ENCODE measurements around the gene CACNA2D2. TPM values are rescaled to one million over a fixed set of nuclear protein-coding genes. Genes with fewer than 3 reads are reported as not detected.

Gene CACNA2D2
- total RNA-seq, 1 donor from 2014 or later, result 1.8 TPM

DNA sequence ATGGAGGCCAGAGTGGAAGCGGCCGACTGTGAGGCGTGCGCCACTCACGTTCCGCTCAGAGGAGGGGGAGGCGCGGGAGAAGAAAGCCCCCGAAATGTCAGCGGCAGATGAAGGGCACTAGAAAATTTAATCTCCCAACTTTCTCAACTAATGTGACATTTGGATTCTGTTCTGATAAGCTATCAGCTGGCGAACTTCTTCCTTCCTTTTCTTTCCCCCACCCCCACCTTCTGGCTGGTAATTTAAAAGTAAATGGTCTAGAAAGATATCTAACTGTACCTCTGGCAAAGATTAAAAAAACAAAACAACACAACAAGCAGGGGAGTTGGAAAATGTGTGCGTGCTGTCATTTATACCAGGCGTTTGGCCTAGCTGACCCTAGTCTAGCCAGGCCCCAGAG is 117.7 kb downstream of the CACNA2D2 start:
- DNase-seq (ENCODE audit: low spot score), result no peak
- intact Hi-C loops (cut with DNase I), result no loop called here
- no peak for ATAC-seq

DNA sequence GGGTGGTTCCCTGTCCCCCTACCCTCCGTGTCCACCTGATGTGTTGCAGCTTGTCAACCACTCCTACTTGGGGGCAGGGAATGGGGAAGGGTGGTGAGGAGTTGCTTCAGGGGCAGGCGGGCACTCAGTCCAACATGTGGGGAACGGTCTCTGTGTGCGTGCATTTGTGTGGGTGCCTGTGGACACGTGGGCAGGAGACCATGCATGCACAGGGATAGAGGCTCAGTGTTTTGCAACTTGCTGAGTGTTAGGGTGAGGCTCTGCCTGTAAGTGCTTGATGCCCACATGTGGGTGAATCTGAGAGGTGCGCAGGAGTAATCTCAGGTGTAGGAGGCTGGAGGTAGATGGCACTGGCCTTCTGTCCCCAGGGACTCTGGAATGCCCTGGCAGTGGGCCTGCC is 119.7 kb downstream of the CACNA2D2 start:
- intact Hi-C loops (cut with DNase I), result no loop called here
- DNase-seq (ENCODE audit: low spot score), result no peak

DNA sequence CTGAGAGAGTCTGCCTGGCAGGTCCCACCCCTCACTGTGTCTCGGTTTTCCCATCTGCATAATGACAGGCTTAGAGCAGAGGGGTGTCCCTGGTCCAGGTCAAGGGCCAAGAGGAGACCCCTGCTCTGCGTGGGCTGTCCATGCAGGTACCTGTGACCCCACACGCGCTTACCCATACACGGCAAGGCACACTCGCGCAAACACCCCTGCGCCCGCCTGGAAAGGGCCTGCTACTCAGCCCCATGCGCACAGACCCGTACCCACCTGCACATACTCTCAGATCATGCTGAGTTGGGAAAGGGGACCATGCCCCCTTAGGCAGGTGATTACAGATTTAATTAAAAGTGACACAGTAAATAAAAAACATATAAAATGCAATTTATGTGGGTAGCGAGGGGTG is 120.7 kb downstream of the CACNA2D2 start:
- intact Hi-C loops (cut with DNase I), result no loop called here

More for the DNA sequence above, 119.7 kb downstream of the CACNA2D2 start:
- ATAC-seq, result no peak

DNA sequence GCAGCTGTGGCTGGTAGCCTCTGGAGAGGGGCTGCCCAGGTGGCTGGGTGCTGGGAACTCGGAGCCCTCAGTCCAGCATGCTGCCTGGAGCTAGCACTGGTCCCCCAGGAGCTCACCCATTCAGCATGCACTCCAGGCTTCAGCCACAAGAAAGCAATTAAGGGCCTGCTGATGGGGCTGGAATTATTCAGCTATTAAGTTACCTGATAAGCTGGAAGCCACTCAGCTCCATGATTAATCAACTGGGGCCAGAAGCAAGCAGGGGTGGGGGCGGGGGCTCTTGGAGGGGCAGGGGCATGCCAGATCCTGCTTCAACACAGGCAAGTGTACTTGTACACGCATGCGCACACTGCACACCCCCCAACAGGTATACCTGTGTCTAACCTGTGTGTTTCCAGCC is 122.1 kb downstream of the CACNA2D2 start:
- no peak for DNase-seq (ENCODE audit: low spot score)
- no peak for ATAC-seq
- intact Hi-C loops (cut with DNase I), result no loop called here

More for the DNA sequence above, 120.7 kb downstream of the CACNA2D2 start:
- ATAC-seq (no peak), DNase-seq (ENCODE audit: low spot score) (no peak)

DNA sequence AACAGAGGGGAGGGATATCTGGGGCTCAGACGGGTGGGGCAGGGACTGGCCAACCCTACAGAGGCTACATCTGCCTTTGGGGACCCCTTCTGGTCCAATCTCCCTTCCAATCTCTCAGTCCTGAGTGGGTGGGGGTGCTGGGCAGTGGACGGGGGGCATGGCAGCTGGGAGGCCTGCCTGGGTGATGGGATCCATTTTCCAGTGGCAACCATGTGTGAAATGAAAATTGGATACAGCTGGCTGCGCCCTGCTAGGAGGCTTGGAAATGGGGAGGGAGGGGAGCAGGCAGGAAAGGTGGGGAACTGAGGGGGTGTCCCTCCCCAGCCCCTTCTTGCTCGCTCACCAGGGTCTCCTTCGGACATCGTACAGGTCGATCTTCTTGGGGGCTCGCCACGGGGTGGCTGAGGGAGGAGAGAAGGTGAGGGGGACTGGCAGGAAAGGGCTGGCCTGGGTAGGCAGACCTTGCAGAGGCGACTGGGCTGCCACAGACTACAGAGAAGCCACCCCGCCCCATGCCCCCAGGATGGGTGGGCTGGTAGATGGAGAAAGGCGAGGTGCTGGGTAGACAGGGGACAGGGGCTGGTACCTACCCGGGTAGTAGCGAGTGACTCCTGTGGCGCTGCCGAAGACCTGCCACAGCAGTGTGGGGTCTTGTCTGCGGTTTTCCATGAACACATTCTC is 122.9 kb downstream of the CACNA2D2 start:
- intact Hi-C loops (cut with DNase I), result no loop called here
- DNase-seq (ENCODE audit: low spot score) (no peak), ATAC-seq (no peak)

DNA sequence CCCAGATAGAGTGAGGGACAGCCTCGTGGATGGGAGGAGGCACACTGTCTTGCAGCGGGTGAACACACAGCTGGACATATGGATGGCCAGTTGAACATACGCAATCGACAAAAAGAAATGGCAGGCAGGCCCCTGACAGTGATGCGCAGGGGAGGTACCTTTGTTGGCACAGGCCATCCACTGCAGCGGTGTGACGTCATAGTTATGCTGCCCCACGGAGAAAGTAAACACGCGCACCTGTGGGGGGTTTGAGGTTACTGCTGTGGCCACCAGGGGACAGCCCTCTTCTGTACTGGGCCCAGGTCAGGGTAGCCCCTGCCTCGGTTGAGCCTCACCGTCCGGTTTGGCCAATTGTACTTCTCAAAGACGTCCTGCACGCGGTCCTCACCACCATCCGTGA is 124.7 kb downstream of the CACNA2D2 start:
- ATAC-seq (no peak), DNase-seq (ENCODE audit: low spot score) (no peak)
- intact Hi-C loops (cut with DNase I), result no loop called here

DNA sequence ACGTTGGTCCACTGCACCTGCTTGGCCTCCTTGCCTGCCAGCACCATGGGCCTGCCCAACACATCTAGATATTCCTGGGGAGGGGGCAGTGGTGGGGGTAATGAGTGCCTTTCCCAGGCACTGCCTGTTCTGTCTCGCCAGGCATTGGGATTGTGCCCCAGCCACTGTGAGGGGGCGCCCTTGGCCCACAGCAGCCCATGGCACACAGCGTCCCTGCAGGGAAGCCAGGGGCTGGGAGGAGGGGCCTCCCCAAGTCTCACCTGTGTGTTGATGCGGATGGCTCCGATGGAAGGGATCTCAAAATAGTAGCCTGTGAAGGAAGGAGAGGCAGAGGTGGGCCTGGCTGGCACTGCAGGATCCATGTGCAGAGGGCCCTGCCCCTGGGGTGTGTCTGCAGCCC is 125.4 kb downstream of the CACNA2D2 start:
- no peak for ATAC-seq
- no peak for DNase-seq (ENCODE audit: low spot score)
- intact Hi-C loops (cut with DNase I), result no loop called here

DNA sequence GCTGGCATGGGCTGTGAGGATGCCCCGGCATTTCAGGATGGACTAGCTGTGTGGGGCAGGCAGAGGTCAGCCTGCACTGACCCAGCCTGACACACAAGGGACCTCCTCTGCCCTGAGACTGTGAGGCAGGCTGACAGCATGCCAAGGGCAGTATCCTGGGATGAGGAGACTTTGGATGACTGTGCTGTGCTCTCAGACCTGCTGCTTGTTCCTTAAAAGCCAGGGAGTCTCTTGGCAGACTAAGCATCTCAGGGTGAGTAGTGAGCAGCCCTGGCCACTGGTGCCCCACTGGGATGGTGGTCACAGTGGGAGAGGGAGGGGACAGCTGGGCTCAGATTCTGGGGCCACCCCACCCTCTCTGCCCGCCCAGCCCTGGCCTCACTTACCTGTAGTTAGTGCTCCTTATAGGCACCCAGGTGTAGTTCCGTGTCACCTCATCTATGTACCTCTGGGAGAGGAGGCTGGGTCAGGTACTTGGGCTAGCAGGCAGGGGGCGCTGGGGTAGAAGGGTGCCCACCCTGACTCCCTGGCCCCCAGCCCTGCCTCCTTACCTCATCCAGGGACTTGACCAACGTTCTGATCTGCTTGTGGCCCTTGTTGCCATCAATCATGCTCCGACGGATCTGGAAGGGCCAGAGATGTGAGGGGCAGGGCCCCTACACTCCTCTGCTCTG is 128.0 kb downstream of the CACNA2D2 start:
- DNase-seq (ENCODE audit: low spot score) (no peak), ATAC-seq (no peak)
- intact Hi-C loops (cut with DNase I), result no loop called here

DNA sequence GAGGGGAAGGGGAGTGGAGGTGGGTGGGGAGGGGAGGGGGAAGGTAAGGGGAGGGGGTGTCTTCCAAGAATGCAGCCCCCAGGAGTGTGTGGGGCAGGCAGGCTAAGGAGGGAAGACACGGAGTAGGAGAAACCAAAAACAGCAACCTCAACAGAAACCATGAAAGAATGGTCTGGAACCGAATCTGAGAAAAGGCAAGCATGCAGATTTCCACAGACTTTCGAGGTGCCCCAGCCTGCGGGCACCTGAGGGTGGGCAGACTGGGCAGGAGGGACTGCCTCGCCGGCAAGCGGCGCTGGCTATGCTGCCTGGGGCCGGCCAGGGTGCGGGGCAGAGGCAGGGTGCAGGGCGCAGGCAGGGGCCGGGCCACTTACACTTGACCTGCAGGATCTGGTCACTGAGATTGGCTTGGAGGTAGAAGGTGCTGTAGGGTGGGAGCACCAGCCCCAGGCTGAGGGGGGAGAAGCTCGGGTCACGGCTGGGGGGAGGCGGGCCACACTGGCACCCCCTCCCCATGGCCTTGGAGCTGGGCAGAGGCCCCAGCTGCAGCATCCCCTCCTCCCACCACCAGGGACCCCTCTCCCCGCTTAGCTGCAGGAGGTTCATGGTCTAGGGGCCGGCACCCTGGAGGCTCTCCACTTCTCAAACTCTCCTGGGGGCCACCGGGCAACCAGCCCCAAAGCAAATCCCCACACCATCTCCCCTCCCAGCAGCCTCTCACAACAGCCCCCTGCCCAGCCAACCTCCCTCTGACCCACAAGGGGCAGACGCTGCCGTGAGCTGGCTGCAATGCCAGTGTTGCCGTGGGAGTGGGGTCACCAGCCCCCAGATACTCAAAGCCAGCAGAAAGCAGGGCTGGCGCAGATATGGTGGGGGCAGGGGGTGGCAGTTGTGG is 128.8 kb downstream of the CACNA2D2 start:
- DNase-seq (ENCODE audit: low spot score) (no peak), ATAC-seq (no peak)
- intact Hi-C loops (cut with DNase I), result loop anchor here (5.0 kb wide), 1 partner anchor 633 kb away; no protein-coding TSS in a partner anchor

DNA sequence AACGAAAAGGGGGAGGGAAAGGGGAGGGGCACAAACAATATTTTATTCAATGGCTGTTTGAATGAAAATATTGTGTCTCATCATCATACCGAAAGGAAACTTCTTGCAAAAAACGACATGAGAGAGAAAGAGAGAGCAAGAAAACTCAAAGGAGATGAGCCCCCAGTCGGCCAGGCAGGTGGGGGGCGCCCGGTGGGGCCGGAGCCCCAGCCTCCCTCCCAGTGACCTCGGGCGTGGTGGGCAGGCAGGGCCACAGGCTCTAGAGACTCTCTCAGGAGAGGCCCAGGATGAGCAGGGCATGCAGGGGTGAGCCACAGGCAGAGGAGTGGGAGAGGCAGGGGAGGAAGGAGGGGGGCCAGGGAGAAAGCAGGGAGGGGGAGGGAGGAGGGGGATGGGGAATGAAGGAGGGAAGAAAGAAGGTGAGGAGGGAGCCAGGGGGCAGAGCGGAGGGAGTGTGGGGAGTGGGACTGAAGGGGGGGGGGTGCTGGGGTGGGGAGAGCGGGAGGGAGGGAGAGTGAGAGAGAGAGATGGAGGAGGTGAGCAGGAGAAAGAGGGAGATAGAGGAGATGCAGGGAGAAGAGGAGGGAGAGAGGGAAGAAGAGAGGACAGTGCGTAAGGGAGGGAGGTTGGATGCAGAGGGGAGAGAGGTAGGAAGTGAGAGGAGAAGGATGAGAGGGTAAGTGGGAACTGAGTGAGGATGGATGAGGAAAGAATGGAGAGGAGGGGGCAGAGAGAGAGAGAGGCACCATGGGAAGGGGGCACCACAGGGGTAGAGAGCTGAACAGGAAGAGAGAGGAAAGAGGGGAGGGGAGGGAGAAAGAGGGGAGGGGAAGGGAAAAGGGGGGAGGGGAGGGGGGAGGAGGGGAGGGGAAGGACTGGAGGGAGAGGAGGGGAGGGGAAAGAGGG is 130.0 kb downstream of the CACNA2D2 start:
- no peak for ATAC-seq
- intact Hi-C loops (cut with DNase I), result loop anchor here (5.0 kb wide), 1 partner anchor 634 kb away; no protein-coding TSS in a partner anchor

DNA sequence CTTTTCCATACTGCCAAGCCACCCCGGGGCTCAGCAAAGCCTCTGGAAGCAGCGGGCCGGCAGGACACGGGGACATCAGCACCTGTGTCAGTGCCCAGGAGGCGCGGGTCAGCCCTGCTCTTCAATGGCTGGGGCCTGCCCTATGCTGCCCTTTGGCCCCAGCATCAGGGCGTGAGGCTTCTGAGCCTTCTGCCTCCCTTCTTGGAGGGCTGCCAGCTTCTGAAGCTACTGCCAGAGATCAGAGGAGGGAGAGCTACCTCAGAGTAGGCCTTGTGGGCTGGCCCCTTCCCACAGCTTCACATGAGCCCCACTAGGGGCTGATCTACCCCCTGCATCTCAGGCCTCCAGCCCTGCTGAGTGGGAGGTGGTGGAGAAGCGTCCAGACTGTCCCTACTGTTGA is 131.1 kb downstream of the CACNA2D2 start:
- intact Hi-C loops (cut with DNase I), result loop anchor here (5.0 kb wide), 1 partner anchor 635 kb away; no protein-coding TSS in a partner anchor
- peak; percentile 4 for ATAC-seq
- no peak for DNase-seq (ENCODE audit: low spot score)

More for the DNA sequence above, 130.0 kb downstream of the CACNA2D2 start:
- no peak for DNase-seq (ENCODE audit: low spot score)

DNA sequence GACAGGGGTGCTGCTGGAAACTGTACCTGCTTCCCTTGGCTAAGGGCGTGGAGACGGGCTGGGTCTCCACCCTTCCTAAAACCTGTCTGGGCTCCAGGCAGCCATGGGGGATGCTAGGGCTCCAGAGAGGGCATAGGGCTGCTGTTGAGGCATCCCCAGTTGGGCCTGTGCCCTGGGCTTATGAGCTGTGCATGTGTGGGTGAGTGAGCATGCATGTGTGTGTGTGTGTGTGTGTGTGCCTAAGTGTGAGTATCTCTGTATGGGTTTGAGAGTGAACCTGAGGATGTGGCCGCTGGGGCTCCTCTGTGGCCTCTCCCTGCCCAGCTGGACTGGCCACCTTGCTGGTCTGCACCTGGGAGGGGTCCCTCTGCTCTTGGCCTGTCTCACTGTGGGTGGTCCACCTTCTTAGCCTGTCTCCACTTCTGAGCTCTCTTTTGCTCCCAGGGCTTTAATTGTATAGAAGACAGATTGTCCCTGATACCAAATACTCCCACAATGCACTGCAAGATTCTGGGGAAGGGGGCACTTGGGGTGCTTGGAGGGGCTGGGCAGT is 132.2 kb downstream of the CACNA2D2 start:
- intact Hi-C loops (cut with DNase I), result loop anchor here (5.0 kb wide), 1 partner anchor 636 kb away; no protein-coding TSS in a partner anchor
- DNase-seq (ENCODE audit: low spot score) (no peak), ATAC-seq (no peak)

DNA sequence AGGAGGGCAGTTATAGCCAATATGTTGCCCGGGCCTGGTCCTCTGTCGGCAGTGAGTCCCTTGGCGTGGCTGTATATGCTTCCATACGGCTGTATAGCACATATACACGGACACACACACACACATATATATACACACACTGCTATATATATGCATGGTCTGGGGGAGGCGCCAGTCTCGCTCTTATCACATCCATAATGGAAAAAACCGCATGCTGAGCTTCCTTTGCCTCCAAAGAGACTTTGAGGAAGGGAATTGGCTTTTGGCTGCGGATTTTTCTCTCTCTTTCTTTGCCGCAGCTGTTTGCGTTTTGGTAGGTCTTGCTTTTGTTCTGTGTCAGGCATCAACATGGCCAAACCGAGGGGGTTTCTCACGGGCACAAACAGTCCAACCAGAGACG is 132.8 kb downstream of the CACNA2D2 start:
- no peak for DNase-seq (ENCODE audit: low spot score)
- no peak for ATAC-seq
- intact Hi-C loops (cut with DNase I), result loop anchor here (5.0 kb wide), 1 partner anchor 637 kb away; no protein-coding TSS in a partner anchor

DNA sequence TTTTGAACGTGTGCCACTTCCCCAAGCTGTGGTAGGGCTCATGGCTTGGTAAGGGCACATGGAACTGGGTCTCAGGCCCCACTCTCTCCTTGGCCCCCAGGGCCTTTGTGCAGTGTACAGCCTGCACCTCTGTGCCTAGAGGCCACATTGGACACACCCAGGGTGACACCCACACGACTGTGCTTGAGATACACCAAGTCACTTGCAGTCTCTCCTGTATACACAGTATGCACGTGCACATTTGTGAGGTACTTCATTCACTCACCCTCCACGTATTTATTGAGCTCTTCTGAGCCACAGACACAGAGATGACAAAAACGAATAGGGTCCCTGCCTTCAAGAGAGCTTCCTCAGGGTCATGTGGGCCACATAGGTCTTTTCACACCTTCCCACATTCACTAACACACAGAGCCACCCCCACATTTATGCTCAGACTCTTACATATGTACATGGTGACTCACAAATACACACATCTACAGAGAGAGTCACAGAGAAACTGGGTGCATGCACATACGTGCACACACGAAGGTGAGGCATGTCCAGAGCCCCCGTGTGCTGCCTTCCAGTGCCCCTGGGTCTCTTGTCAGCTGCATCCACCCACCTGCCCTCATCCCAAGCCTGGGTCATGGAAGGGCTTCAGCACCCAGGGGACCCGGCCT is 134.3 kb downstream of the CACNA2D2 start:
- intact Hi-C loops (cut with DNase I), result no loop called here
- ATAC-seq (no peak), DNase-seq (ENCODE audit: low spot score) (no peak)

DNA sequence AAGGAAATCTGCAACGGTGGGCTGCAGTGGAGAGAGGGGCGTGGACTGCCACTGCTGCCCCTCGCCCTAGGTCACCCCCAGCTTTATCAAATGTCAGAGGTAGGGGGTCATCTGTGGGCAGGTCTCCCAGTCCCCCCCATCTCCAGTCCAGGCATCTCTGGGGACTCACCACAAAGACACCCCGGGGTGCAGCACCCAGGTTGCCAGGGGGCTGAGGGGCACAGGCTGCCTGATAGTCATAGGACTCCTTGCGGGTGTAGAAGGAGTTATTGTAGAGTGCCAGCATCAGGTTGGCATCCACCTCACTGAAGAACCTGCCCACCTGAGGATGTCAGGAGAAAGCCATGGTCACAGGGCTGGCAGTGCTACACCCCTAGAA is 137.6 kb downstream of the CACNA2D2 start:
- intact Hi-C loops (cut with DNase I), result no loop called here
- ATAC-seq (no peak), DNase-seq (ENCODE audit: low spot score) (no peak)

DNA sequence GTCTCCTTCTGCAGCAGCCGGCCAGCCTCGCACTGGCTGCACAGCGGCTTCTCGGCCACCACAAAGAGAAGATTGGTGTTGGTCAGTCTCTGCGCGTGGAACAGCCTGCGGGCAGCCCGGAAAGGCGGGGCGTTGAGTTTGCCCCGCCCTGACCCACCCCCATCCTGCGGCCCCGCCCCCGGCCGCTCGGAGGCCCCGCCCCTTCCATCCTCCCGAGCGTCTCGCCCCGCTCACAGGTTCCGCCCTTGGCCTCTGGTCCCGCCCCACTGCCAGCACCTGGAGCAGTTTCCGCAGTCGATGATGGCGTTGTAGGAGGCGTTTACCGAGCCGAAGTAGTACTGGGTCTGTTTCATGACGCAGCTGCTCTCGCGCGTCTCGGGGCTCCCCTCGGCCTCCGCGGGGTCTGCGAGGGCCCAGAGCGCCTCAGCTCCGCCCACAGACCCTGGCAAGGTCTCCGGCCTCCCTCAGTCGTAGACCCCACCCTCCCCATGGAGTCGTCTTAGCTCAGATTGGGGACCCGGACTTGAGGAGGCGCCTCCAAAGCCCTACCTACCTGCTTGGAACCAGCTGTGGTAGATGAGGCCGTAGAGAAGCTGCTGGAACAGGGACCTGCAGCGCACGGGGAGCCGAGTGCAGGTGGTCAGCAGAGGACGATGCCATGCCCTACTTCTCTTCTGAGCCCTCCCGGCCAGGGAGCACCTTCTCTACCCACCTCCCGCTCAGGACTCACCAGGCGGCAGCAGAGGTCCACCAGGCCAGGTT is 138.2 kb downstream of the CACNA2D2 start:
- peak; percentile 92 for DNase-seq (ENCODE audit: low spot score)
- ATAC-seq, result peak; percentile 87
- intact Hi-C loops (cut with DNase I), result no loop called here

DNA sequence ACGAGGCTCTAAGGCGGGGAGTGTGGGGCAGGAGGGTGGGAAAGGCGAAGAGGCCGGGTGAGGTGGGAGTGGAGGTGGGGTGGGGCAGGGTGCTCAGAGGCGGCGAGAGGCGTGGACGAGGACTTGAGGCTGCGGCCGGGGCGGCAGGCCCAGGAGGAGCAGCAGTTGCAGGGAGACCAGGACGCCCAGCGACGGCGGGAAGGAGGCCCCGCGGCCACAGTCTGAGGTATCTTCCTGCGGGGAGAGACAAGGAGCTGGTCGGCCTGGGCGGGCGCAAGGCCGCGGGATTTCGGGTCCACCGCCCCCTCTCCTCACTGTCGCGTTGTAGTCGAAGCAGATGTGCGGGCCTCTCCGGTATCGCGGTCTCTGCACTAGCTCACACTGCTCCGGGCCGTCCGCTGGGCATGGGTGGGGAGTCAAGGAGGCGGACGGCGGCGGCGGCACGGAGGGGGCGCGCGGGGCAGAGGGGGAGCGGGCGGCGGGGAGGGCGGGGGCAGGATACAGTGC is 138.8 kb downstream of the CACNA2D2 start:
- peak; percentile 73 for DNase-seq (ENCODE audit: low spot score)
- ATAC-seq, result peak; percentile 27
- intact Hi-C loops (cut with DNase I), result no loop called here
